22Rv1 (cell line): Measurements from ENCODE around the gene PPP1CA.

ENCODE experiments used
- ZFX ChIP-seq: fragments of 450-650 bp; IDR thresholded peaks from 2 replicates; pipeline ENCODE4 v1.6.1; 2017; ENCODE audit warnings: antibody characterized with exemption, borderline replicate concordance
- TF ChIP-seq, protein P1 (sequence below): fragments of 450-650 bp; IDR thresholded peaks from 2 replicates; pipeline ENCODE4 v1.5.1; 2017; ENCODE audit warnings: mild to moderate bottlenecking

DNA sequence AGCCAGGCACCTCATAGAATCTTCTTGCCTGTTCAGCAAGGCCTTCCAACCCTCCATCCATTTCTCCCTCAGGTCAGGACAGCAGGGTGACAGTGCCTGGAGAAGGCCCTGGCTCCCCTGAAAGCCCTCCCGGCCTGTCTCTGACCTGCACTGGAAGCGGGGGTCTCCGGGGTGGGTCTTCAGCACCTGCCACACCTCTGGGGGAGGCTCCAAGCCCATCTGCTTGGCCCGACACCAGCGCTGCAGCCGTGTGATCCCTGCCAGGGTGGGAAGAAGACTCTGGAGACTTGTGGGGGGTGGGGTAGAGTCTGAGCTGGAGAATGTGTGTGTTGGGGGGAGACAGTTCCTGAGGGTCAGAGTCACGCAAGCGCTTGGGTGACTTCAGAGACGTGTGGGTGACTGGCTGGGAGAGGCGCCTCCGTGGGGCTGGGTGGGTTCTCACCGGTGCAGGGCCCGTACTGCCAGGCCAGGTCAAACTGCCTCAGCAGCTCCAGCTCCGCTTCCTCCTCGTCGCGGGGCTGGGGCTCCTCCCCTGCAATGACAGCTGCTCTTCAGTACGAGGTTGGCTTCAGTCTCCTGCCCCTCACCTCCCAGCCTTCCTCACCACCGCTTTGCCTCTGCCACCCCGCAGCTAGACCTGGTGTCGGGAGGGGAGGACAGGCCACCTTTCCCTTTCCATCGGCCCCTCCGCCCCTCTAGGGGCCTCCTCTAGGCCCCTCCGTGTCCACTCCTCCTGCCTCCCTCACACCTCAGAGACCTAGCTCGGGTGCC is 48.9 kb downstream of the PPP1CA start:
- TF ChIP-seq, protein P1, sequence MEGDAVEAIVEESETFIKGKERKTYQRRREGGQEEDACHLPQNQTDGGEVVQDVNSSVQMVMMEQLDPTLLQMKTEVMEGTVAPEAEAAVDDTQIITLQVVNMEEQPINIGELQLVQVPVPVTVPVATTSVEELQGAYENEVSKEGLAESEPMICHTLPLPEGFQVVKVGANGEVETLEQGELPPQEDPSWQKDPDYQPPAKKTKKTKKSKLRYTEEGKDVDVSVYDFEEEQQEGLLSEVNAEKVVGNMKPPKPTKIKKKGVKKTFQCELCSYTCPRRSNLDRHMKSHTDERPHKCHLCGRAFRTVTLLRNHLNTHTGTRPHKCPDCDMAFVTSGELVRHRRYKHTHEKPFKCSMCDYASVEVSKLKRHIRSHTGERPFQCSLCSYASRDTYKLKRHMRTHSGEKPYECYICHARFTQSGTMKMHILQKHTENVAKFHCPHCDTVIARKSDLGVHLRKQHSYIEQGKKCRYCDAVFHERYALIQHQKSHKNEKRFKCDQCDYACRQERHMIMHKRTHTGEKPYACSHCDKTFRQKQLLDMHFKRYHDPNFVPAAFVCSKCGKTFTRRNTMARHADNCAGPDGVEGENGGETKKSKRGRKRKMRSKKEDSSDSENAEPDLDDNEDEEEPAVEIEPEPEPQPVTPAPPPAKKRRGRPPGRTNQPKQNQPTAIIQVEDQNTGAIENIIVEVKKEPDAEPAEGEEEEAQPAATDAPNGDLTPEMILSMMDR, result no peak
- TF ChIP-seq ZFX, result no peak
